GM15510 (cell line): ENCODE results near the gene PPDPF.

ENCODE experiments used
- POLR2A ChIP-seq: IDR thresholded peaks from 3 replicates; pipeline ENCODE4 v1.6.1; 2011; ENCODE audit warnings: borderline replicate concordance; ENCODE audit not compliant: insufficient read length; ENCODE audit errors: extremely low read depth

The PPDPF gene

DNA sequence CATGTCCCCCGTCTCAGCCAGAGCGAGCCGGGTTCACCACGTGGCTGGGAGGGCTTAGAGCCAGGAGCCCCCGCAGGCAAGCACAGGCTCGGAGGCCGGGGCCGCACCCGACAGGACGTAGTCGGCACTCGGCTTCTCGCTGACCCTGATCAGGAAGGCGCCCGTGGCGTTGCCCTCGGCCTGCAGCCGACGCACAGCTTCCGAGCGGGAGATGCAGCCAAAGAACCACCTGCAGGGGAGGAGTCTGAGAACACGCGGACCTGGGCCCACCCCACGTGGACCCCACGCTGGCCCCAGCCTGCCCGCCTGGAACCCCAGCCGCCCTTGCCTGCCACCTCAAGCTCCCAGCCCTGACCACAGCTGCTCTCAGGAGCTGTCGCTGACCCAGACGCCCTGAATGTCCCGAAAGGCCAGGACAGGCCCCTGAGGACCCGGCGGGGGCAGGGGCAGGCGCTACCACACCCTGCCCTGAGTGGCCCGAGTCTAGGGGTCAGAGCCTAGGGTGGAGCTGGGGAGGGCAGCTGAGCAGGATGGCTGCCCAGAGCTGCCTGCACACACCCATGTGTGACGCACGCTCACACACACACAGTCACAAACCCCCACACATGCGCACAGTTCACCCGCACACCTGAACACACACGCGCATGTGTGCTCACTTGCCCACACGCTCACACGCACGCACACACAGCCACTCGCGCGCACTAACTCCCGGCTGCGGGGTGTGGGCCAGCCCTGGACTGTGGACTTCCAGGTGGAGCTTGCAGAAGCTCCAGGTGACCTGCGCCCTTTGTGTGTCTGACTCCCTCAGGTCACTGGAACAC is 14.5 kb downstream of the PPDPF start:
- TF ChIP-seq POLR2A, result no peak

DNA sequence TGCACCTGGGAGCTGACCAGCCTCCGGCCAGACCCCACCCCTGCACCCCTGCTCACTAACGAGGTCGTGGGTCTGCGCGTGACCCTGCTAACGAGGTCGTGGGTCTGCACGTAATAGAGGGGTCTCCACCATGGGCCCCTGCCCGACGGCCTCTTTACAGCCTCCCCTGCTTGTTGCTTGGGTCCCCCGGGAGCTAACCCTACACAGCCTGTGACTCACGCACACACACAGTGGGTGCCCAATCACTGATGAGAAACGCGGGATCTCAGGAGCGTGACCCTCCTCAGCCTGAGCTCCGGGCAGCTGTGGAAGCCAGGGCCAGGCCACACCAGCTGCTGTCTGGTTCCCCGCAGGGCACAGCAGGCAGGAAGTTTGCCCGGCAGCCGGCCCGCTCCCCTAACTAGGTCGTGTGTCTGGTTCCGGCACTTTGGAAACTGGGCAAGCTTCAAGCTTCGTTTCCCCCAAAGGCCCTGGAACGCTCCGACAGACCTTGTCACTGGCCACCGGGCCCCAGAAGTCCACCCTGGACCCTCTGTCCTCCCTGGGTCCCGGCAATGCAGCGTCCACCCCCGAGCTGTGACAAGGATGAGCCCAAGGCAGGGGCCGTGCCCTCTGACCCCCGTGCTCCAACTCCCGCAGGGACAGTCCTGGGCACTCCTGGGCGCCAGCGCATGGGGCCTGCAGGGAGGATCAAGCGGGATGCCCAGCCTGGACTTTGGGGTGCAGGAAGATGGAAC is 15.8 kb downstream of the PPDPF start:
- TF ChIP-seq POLR2A, result no peak

DNA sequence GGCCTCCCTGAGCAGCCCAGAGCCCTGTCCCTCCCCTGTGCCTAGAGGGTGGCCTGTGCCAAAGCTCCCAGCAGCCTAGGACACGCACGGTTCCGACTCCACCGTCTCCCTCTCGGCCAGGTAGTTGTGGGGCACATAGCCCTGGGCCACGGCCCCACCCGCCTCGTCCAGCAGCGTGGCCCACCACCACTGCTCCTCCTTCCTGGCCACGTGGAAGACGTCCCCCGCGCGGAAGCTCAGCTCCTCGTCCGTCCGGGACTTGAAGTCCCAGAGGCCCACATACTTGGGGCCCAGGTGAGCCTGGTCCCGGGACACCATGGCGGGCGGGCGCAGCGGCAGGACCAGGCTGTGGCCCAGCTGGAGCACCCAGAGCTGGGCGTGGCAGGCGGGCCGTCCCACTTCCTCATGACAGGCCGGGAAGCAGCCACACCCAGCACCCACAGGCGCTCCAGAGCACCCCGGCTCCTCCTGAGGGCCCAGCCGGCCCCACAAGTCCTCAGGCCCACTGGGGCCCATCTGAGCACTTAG is 16.5 kb downstream of the PPDPF start, which contains the start of gene PTK6:
PTK6 (minus strand) TSS at position 380 of the 528 bp plus-strand sequence; CDS start at position 318, 62 bp downstream.
- no peak for TF ChIP-seq POLR2A

DNA sequence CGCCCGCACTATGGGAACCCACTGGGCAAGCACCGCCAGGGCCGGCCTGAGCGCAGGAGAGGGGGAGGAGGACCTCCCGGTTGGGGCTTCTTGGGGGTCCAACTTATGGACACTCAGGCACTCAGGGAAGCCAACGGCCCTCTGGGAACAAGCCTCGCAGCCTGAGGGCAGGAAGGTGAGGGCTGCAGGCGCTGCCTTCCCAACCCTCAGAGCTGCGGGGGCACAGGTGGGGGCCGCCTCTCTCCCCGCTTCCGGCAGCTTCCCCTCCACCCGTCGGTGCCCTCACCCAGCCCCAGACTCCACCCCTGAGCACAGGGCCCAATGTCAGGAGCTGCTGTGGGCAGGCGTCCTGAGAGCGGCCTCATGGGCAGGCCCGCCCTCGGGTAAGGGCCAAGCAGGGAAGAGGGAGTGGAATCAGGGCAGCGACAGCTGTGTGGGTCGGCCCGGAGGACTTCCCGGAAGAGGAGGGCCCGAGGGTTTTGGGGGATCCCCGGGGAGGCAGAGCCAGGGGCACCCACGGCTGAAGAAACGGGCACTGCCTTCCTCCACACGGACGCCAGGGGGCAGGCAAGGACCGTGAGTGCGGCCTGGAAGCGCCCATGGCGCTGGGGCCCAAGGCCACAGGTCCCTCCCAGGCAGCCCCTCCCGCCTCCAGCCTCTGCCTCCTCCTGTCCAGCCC is 17.1 kb downstream of the PPDPF start:
- TF ChIP-seq POLR2A, result peak; percentile 51

DNA sequence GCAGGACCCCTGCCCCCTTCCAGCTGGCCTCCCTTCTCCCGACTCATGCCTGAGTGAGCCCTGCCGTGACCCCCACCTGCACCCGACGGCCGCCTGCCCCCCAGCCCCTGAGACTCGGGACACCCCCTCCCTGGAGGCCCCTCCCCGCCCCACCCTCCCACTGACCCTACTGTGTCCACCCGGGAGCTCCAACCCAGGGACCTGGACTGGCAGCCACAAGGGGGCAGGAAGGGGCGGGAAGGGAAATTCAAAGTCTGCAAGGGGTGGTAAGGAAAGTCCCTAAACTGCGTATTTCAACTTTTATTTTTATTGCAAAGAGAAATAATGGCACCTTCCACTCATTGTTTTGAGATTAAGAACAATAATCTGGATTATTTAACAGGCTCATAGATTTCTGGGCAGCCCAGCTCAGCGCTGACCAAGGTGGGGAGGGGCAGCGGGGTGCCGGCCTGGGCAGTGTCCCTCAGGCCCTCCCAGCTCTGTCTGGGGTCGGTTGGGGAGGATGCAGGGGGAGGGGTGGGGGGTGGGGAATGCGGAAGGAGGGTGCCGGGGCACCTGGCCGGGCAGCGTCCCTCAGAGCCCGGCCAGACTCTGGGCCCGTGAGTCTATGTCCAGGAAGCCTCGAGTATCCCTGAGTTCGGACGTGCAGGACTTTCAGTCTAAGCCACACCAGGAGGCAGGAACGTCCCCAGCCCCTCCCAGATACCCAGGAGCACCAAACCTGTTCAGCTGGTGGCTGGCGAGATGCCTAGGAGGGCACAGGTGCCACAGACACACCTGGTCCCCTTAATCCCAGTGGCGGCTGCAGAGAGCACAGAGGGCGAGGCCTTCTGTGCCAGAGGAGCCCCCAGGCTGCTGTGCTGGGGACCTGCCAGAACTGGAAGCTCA is 17.9 kb downstream of the PPDPF start:
- TF ChIP-seq POLR2A, result no peak

DNA sequence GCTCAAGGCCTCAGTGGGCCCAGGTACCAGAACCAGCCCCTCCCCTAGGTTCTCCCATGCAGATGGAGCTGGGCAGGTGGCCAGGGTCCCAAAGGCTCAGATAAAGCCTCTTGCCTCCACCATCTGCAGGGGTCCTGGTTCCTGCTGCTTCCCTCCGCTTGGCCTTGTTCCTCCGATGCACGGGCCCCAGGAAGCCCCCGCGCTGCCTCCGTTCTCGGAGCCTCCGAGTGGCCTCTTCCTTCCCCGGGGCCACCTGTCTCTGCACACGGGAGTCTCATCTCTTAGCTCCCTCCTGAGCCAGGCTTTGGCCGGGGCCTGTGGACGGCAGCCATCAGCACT is 18.5 kb downstream of the PPDPF start:
- no peak for TF ChIP-seq POLR2A

DNA sequence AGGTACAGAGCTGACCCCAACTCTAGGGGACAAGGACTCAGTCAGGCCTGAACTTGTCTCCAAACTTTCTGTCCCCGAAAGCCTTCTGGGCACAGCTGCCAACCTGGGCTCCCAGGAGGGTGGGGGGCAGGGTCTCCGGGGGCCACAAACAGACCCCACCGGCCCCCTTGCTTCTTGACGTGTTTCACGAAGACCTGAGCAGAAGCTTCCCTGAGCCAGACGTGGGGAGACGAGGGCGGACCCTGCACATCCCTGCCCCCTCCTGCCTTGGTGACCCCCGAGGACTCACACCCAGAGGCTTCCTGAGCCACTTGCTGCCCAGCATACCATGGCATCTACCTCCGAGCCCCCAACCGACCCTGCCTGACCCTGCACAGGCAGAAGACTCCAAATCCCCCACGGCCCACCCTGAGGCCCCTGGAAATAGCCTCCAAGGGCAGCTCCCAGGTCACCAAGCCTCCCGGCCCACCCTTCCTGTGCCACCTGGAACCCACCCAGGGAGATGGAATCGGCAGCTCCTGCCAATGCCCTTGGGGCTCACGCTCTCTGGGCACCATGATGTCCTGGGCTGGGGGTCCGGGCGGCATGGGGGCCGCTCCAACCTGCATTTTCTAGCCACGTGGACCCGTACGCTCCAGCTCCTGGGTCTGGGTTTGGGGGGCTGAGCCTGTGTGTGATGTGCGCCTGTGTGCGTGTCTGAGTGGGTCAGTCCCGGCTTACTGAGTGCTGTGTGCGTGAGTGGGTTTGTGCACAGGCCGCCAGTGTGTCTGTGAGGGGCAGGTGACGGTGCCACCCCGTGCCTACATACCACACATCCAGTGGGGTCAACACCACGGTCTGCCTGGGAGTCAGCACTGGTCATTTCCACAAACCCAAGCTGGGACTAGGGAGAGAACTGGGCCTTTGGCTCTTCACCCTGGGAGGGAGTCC is 19.1 kb downstream of the PPDPF start:
- no peak for TF ChIP-seq POLR2A

DNA sequence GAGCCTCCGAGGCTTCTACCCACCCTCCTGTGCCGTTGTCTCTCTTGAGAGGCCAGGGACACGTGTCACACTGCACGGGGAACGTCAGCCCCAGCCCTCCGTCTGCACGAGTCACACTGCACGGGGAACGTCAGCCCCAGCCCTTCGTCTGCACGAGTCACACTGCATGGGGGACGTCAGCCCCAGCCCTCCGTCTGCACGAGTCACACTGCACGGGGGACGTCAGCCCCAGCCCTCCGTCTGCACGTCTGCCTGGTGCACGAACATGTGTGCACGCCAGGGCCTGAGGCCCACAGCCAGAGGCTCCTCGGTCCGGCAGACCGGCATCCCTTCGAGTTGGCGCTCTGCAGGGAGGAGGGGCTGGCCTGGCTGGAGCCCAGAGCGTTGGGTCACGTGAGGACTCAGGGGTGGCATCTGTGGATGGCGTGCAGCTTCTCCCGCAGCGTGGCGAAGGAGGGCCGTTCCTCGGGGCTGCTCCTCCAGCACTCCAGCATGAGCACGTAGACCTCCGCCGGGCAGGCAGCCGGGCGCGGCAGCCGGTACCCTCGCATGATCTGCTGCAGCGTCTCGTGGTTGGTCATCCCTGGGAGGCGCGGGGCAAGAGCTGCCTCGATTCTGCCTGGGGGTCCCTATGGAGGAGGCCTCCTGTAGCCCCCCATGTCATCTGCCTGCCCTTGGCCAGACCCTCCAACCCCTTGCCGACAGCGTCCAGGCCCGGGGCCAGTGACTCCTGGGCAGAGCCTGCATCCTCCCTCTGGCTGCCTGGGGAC is 20.0 kb downstream of the PPDPF start:
- TF ChIP-seq POLR2A, result no peak

DNA sequence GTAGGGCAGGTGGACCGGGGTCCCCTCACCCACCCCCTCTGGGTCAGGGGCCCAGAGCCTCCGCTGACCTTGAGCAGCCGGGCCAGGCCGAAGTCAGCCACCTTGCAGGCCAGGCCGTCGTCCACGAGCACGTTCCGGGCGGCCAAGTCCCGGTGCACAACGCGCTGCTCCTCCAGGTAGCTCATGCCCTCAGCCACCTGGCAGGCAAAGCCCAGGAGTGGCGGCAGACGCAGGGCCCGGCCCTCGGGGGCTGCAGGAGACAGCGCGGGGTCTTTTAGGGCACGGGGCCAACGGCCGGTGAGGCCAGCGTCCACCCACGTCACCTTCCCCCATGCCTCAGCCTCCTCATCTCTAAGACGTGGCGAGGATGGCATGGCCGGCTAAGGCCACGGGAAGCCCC is 20.8 kb downstream of the PPDPF start:
- TF ChIP-seq POLR2A, result no peak

DNA sequence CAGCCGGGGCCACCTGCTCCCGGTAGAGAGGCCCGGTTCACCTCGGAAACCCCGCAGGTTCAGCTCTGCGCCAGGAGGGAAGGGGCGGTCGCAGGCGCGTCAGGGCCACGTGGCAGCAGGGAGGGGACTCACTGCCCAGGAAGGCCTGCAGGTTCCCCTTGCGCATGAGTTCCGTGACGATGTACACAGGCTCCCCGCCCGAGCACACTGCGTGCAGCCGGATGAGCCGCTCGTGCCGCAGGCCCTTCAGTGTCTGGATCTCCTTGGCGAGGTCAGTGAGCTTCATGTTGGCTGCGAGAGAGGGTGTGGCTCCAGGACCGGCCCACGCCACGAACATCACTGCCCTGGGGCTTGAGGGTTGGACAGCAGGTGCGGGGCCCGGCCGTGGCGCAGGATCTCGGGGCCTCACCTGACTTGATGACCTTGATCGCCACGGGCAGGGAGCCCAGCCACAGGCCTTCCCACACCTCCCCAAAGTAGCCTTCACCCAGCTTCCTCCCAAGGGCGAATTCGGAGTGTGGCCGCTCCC is 21.5 kb downstream of the PPDPF start:
- TF ChIP-seq POLR2A, result no peak

DNA sequence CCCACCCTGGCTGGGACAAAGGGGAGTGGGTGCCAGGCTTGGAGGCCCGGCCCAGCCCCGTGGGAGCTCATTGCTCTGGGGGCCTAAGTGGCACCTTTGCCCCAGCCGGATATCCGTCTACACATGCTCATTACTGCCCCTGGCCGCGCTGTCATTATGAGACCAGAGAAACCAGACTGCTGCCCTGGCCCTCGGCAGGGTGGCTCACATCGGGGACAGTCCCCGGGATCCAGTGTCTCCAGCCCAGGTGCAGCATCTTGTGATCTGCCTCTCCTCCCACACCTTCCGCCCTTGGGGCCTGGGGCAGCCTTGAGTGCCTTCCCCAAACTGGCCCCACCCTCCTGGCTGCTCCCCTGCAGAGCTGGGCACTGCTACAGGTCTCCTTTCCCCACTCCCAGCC is 22.1 kb downstream of the PPDPF start:
- no peak for TF ChIP-seq POLR2A

DNA sequence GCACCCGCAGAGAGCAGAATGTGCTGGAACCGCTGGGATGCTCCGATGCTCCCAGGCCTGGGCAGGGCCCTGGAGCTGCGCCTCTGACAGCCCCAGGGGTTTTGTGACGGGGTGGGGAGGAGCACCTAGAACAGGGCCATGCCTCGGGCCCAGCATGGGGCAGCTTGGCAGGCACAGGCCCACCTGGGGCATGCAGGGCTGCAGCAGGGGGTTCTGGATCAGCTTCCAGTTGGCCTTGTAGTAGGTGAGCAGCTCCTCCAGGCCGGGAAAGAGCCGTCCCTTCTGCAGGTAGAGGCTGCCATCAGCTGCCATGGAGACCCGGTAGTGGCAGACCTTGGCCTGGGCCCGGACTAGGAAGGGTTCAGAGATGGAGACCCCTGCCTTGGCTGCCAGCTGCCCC is 22.6 kb downstream of the PPDPF start:
- TF ChIP-seq POLR2A, result no peak
